CD4-positive, alpha-beta T cell treated with Interleukin-12 subunit alpha and Interleukin-12 subunit beta, for 1 hour (primary cell): Measurements from ENCODE around the gene PREX1.
"Not testable (repeated sequence)": the region's sequence is repeated elsewhere in the genome, so short reads cannot be mapped to it uniquely, and the experiment has no call there.

Source experiments
- DNase-seq: peaks from one replicate; pipeline ENCODE4 v3.0.0-alpha.2; 2020

The PREX1 gene

GRCh38 chr20:48614593-48615274 is 213.1 kb downstream of the PREX1 start:
- DNase-seq, result no peak

DNA sequence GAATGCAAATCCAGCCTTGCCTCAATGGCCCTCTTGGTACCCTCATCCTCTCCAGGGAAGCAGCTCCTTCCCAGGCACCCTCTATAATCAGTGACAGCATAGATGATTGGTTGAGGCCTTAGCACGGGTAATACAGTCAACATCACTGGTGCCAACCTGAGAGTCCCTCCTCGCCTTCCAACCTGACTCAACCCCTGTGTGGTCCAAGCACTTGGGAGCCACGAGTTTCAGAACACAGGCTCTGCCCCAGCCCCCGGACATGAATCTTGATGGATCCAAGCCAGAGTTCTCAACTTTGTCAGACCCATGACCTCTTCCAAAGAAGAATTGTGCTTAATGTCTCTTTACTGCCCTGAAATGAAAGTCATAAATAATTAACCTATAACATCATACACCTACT is 213.9 kb downstream of the PREX1 start:
- DNase-seq, result no peak

GRCh38 chr20:48612335-48612734 is 215.5 kb downstream of the PREX1 start:
- no peak for DNase-seq

GRCh38 chr20:48610996-48611395 is 216.8 kb downstream of the PREX1 start:
- DNase-seq, result no peak

DNA sequence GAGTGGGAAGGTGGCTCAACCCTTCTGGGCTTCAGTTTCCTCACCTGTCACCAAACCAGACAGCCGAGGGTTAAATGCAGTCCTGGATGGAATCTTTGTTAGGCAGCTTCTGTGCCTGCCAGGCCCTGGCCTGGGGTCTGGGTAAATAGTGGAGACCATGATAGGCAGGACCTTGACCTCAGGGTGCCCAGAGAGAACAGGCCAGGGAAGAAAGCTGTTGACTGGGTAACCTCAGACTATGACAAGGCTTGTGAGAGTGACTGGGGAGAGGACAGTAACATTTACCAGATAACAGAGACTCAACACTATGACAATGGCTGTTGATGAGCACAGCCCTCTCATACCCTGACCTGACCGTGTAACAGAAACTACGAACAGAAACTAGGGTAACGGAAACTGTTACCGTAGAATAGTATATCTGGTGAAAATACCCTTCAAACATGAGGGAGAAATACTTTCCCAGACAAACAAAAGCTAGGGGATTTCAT is 218.3 kb downstream of the PREX1 start:
- DNase-seq, result no peak

GRCh38 chr20:48608756-48609155 is 219.0 kb downstream of the PREX1 start:
- no peak for DNase-seq

DNA sequence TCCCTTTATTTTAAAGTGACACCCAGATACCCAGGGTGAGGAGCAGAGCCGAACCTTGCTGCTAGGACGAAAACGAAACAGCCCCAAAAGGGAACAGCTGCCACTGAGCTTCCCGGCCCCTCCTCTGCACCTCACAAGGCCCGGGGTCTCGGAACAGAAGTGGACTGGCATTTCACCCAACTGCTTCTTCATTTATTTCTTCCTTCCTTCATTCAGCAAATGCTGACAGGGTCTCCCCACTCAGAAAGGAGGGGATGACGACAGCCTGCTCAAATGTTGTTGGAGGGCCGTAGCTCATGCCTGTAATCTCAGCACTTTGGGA is 220.3 kb downstream of the PREX1 start:
- DNase-seq, result no peak

DNA sequence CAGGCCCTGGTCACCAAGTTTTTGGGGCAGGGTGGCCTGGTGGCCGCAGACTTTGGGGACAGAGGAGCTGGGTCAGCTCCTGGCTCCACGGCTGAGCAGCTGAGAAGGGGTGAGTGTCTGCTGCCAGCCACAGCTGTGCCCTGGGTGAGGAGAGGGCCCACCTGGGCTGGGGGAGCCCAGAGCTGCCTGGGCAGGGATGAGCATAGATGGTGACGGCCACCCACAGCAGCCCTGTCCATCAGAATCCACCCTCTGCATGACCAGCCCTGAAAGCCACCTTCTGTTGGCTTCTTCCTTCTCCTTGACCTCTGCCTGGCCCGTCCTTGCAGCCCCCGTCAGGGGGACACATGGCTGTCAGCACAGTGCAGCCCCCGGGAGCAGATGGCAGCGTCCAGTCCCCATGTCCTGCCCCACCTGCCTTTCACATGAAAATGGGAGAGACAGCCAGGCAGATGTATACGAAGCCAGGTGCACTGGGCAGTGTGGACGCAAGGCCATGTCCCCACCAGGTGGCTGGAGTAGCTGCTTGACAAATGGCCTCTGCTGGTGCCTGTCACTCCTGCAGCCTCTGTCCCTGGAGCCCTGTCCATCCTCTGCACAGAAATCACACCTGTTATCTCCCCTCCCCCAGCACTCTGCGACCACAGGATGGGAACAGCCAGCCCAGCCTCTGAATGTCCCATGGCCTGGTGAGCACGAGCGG is 220.8 kb downstream of the PREX1 start:
- no peak for DNase-seq

DNA sequence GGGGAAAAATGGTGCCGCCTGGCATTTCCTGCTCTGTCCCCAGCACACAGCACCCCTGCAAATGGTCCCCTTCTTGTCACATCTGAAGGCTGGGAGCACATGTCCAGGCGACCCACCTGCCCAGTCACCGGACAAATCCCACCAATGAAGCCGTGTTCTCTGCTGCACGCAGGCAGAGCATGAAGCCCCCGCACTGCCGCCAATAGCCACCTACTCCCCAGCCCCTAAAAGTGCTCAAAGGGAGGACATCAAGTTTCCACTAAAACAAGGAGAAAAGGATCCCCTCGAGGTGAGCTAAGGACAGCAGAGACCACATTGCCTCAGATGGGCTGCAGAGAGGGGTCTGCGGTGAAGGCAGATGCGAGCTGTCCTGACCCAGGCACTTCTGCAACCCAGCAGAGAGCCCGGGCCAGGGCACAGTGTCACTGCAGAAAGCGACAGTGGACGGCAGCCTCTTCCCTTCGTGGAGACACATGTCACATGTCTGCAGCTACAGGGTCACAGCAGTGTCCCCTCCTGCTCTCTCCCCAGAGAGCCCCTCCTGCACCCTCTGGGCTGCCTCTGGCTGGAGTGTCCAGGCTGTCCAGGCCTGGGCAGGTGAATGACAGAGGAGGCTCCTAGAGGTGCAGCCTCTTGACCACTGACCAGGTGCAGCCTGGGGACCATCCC is 221.5 kb downstream of the PREX1 start:
- no peak for DNase-seq

GRCh38 chr20:48605364-48606171 is 222.2 kb downstream of the PREX1 start:
- DNase-seq, result no peak

- no peak for DNase-seq
Measured at GRCh38 chr20:48604936-48605335, 222.9 kb downstream of the PREX1 start.

DNA sequence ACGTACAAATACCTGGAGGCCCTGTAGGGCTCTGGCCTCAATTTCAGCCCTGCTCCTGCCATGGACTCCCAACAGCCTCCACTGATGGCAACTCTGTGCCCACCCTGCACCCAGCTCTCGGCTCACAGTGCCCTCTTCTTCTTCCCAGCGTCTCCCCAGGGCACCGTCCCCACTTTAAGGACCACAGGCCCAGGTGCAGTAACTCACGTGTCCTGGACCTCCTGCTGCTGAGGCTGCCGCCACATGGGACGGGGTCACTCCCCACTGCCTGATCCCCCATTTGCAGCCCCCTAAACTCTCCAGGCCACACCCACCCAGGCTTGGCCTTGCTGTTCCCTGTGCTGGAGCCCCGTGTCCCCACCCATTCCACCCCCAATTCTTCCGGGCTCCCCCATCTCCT is 223.4 kb downstream of the PREX1 start:
- DNase-seq, result no peak

DNA sequence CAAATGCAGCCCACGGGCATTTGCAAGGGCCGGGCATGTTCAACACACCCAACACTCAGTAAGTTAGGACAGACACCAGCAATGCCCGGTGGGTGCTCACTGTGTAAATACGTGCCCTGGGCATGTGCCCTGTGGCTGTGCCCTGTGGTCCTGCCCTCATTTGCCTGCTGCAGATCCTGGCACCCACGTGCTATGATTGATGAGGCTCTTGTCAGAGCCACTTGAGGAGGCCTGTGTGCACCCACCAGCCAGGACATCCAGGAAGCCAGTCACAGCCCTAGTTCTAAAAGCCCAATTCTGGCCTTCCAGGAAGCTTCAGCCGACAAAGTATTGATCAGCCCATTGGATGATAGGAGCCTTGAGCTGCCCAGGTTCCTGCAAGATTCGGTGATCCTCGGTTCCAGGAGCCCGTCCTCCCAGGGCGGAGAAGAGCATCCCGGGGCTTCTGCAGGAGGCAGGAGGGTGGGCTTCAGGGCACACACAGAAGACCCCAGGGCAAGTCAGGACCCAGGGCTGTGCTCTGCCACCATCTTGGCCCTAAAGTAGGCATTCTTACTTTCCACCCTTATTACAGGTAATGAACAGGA is 223.9 kb downstream of the PREX1 start:
- DNase-seq, result no peak

DNA sequence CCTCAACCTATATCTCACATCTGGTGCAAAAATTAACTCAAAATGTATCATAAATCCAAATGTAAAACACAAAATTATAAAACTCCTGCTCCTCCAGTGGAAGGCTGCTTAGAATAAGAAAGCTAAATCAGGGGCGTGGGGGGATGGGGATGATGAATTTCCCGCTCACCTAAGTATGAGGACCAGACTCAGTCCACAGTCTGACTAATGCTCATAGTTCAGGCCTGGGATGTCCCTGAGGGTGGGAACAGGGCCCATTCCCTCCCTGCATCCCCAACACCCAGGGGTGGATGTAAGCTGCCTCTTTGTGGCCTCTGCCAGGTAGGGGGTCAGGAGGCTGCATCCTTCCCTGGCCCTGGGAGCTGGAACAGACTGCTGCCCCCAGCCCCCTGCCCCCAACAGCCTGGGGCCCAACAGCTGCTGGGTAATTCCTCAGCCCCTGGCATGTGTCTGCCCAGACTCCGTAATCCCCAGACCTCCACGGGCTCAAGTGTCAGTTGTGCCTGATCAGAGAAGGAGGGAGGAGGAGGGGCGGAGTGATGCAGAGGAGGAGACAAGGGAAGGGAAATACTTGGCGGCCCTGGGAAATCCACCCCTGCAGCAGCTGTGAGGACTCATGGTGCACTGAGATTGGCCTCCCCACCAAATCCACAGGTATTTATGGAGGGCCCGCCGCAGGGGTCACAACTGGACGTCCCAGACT is 224.5 kb downstream of the PREX1 start:
- DNase-seq, result no peak

- DNase-seq, result no peak
Measured at GRCh38 chr20:48601798-48602197, 226.0 kb downstream of the PREX1 start.

DNA sequence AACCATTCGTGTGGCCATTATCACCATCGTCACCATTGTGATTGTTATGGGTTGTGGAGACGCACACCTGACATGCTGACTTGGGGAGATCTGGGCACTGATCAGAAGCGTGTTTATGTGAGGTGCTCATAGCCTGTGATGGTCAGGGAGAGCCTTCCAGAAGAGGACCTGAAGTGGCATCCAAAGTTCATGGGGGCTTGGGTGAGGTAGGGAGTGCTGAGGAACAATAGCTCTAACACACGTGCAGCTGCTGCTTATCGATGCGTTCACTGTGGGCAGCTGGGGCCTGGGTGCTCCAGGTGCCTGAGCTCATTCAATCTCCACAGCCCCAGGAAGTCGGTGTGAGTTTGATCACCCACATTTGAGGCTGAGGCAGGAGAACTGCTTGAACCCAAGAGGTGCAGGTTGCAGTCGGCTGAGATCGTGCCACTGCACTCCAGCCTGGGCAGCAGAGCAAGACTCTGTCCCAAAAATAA is 227.3 kb downstream of the PREX1 start:
- DNase-seq, result no peak

GRCh38 chr20:48599748-48600469 is 227.9 kb downstream of the PREX1 start:
- no peak for DNase-seq

GRCh38 chr20:48599106-48599747 is 228.6 kb downstream of the PREX1 start:
- DNase-seq, result no peak

DNA sequence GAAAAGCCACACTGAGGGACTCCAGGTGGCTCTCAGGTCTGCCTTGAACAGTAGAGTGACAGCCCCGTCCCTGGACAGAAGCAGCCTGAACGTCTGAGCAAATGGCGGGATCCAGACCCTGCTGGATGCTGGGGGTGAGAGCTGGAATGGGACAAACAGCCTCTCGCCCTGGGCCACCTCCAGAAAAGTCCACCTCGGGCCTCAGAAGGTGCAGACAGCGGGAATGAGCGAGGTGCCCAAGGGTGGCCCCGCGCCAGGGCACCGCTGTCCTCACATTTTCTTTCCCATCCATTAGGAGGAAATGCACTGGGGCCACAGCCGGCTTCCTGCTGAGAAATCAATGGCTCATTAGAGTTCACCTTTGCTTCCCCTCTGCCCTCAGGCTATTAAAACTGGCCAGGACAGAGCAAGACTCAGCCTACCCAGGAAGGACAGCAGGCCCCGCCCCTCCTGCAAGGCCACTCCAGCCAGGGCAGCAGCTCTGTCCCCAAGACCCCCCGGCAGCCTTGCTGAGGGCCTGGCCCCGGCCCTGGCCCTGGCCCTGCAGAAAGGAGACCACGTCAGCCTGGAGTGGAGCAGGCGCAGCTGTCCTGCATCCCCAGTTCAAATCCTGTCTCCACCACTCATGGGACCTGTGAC is 229.4 kb downstream of the PREX1 start:
- not testable (repeated sequence) for DNase-seq
